Measurements from ENCODE around the gene MAD1L1.
A peak's percentile ranks its signal among the peaks of the same experiment; 100 is the strongest.

The MAD1L1 gene

DNA sequence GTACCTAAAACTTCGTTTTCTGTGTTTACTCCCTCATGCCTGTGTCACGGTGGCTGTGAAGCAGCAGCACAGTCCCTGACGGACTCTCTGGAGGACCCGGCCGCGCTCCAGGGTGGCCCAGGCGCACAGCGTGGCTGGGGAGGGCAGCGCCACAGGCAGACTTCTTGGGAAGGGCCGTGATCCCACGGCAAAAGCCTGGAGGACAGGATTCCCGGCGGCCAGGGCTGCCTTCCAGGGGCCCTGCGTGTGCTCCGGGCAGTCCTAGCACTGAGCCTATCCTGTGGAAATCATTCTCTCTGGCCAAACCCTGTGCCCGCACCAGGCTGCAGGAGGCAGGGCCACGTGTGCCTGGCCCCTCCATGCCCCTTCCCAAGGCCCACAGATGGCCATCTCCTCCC lies 244.2 kb downstream of the MAD1L1 start:
- Histone ChIP-seq H3K27me3 (ENCODE audit: insufficient read depth, low read length) (no peaks in the 10 kb centered on the region), H3K27ac (ENCODE audit: low read depth, low read length) (no peak overlapping the region), H3K4me1 (ENCODE audit: insufficient read depth, low read length) (no peaks in the 10 kb centered on the region), H3K4me3 (ENCODE audit: low read length) (no peak overlapping the region), H3K9me3 (ENCODE audit: insufficient read depth, low read depth, low read length) (no peaks in the 10 kb centered on the region), H3K36me3 (ENCODE audit: insufficient read depth, low read length) (no peaks in the 10 kb centered on the region), H3K9ac (ENCODE audit: low read depth, low read length) (no peak overlapping the region)
- 96% methylated on average over 17 of the region's 17 CpGs for WGBS

DNA sequence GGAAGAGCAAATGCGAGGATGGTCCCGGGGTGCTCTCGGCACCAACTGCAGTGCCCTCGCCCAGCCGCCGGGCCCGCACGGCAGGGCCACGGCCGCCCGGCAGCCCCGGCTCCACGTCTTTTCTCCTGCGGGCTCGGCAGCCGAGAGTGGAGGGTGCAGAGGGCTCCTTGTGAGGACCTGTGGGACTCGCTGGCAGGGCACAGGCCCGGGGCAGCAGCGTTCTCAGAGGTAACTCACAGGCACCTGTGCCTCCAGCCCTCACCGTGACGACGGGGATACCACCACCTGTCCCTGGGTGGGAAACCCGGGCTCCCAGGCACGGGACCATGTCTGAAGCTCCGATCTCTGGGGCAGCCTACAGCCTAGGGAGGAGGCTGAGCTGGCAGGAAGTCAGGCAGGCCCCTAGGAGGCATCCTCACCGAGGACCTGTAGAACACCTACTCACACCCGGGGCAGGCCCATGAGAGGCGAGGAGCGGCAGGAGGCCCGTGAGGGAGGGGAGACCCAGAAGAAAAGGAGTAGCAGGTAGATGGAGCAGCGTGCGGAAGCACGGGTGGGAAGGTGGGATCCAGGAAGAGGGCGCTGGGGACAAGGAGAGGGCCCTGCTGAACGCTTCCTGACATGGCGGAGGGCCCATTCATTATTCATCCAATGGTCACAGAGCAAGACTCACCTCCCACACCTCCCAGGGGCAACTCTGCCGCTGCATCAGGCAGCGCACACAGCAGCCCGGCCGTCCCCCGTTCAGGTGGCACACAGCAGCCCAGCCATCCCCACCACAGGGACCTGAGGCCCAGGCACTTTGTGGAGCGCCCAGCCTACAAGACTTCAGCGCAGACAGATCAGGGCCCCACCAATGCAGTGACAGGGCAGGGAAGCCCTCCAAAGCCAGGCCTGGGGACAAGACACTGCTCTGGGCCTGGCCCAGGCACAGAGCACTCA lies 244.9 kb downstream of the MAD1L1 start:
- WGBS = 93% methylated on average over 43 of the region's 43 CpGs

DNA sequence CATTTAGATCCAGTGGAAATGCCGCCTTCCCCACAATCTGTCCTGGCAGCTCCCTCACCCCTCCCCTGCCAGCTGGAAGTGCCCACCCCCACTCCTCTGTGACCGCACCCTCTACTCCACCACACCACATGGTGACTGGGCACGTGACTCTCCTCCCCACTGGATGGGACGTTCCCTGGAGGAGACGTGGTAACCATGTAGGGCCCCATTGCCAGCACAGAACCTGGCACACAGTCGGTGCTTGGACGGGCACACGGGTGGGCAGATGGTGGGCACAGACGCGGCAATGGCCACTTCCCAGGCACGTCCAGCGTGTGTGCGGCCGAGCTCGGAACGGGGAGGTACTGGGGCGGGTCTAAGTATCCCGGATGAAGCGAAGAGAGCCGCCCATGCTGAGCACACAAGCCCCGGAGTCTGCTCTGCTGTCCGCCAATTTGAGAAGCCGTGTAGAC lies 245.6 kb downstream of the MAD1L1 start:
- H3K4me3 ChIP-seq (ENCODE audit: low read length) = no peak overlapping the region
- H3K27me3 ChIP-seq (ENCODE audit: insufficient read depth, low read length) = no peaks in the 10 kb centered on the region
- H3K9ac ChIP-seq (ENCODE audit: low read depth, low read length) = no peak overlapping the region
- H3K4me1 ChIP-seq (ENCODE audit: insufficient read depth, low read length) = no peaks in the 10 kb centered on the region
- H3K9me3 ChIP-seq (ENCODE audit: insufficient read depth, low read depth, low read length) = no peaks in the 10 kb centered on the region
- no peaks in the 10 kb centered on the region for H3K36me3 ChIP-seq (ENCODE audit: insufficient read depth, low read length)
- WGBS = 95% methylated on average over 23 of the region's 23 CpGs
- H3K27ac ChIP-seq (ENCODE audit: low read depth, low read length) = no peak overlapping the region

More for the DNA sequence above, 244.9 kb downstream of the MAD1L1 start:
- peak overlapping the region; percentile 23; the same call in 1 of the 2 replicates for H3K27ac ChIP-seq (ENCODE audit: low read depth, low read length)
- H3K9ac ChIP-seq (ENCODE audit: low read depth, low read length) = no peak overlapping the region
- no peak overlapping the region for H3K4me3 ChIP-seq (ENCODE audit: low read length)
- no peaks in the 10 kb centered on the region for H3K36me3 ChIP-seq (ENCODE audit: insufficient read depth, low read length)
- H3K9me3 ChIP-seq (ENCODE audit: insufficient read depth, low read depth, low read length) = no peaks in the 10 kb centered on the region
- H3K4me1 ChIP-seq (ENCODE audit: insufficient read depth, low read length) = no peaks in the 10 kb centered on the region
- no peaks in the 10 kb centered on the region for H3K27me3 ChIP-seq (ENCODE audit: insufficient read depth, low read length)

DNA sequence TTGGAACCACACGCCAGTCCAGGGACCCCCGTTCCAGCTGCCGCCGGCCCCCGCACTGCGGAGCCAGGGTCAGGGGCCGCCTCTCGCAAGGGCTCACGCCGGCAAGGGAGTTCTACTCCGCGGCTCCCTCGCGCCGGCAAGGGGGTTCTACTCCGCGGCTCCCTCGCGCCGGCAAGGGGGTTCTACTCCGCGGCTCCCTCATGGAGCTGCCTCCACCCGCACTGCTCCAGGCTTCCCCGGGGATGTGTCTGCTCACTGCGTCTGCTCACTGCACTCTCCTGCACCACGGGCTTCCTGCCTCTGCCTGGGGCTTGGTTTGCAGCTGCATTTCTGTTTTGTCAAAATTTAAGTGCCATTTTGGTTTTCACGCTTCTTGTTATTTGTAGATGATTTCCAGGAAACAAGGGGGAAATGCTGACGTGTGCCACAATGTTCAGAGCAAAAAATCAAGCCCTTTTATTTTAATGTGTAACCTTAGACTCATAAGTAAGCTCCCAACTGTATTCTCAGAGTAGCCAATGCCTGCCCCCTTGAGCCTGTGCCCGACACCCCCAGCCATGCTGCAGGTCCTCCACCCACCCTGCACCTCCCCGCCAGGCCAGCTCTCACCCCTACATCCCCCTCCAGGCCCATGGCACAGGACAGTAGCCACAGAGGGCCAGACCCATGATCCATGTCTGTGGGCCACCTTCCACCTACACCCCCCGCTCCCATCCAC lies 246.2 kb downstream of the MAD1L1 start:
- H3K4me1 ChIP-seq (ENCODE audit: insufficient read depth, low read length) = no peaks in the 10 kb centered on the region
- no peaks in the 10 kb centered on the region for H3K36me3 ChIP-seq (ENCODE audit: insufficient read depth, low read length)
- H3K27ac ChIP-seq (ENCODE audit: low read depth, low read length) = no peak overlapping the region
- no peaks in the 10 kb centered on the region for H3K27me3 ChIP-seq (ENCODE audit: insufficient read depth, low read length)
- no peak overlapping the region for H3K9ac ChIP-seq (ENCODE audit: low read depth, low read length)
- WGBS = 95% methylated on average over 31 of the region's 31 CpGs
- no peaks in the 10 kb centered on the region for H3K9me3 ChIP-seq (ENCODE audit: insufficient read depth, low read depth, low read length)
- H3K4me3 ChIP-seq (ENCODE audit: low read length) = no peak overlapping the region

DNA sequence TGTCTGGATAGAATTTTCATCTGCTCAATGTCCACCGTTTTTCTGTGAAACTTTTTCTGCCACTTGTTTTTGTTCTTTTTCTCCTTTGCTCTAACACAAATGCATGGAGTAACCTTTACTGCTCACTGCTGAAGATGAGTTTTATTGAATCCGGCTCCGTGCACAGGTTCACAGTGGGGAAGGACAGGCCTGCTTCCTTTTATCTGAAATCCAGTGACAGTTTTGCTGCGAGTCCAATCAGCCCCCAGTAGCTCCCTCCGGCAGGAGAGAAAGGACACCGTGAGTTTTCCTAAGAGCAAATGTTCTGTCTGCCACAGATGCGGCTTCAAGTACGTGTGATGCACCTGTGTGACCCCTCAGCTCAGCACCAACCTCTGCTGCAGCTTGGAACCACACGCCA lies 246.8 kb downstream of the MAD1L1 start:
- WGBS = 93% methylated on average over 9 of the region's 9 CpGs
- H3K27ac ChIP-seq (ENCODE audit: low read depth, low read length) = no peak overlapping the region

DNA sequence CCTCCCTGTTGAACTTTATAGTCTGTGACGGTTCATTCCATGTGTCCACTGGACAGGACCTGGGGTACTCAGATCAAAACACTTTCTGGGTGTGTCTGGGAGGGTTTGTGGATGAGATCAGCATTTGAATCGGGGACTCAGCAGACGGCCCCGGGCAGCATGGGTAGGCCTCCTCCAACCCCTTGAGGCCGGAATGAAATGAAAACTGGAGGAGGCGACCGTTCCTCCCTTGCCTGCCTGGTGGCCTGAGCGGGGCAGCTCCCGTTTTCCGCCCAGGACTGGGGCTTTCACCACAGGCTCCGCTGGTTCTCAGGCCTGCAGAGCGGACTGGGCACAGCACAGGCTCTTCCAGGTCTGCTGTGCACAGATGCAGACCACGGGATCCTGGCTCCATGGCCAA lies 247.7 kb downstream of the MAD1L1 start:
- Histone ChIP-seq H3K4me1 (ENCODE audit: insufficient read depth, low read length) (no peaks in the 10 kb centered on the region), H3K9ac (ENCODE audit: low read depth, low read length) (no peak overlapping the region), H3K27ac (ENCODE audit: low read depth, low read length) (no peak overlapping the region), H3K9me3 (ENCODE audit: insufficient read depth, low read depth, low read length) (no peaks in the 10 kb centered on the region), H3K27me3 (ENCODE audit: insufficient read depth, low read length) (no peaks in the 10 kb centered on the region), H3K36me3 (ENCODE audit: insufficient read depth, low read length) (no peaks in the 10 kb centered on the region), H3K4me3 (ENCODE audit: low read length) (no peak overlapping the region)
- 87% methylated on average over 13 of the region's 13 CpGs for WGBS

More for the DNA sequence above, 246.8 kb downstream of the MAD1L1 start:
- Histone ChIP-seq H3K36me3 (ENCODE audit: insufficient read depth, low read length) (no peaks in the 10 kb centered on the region), H3K4me1 (ENCODE audit: insufficient read depth, low read length) (no peaks in the 10 kb centered on the region), H3K9me3 (ENCODE audit: insufficient read depth, low read depth, low read length) (no peaks in the 10 kb centered on the region), H3K9ac (ENCODE audit: low read depth, low read length) (no peak overlapping the region), H3K4me3 (ENCODE audit: low read length) (no peak overlapping the region), H3K27me3 (ENCODE audit: insufficient read depth, low read length) (no peaks in the 10 kb centered on the region)

DNA sequence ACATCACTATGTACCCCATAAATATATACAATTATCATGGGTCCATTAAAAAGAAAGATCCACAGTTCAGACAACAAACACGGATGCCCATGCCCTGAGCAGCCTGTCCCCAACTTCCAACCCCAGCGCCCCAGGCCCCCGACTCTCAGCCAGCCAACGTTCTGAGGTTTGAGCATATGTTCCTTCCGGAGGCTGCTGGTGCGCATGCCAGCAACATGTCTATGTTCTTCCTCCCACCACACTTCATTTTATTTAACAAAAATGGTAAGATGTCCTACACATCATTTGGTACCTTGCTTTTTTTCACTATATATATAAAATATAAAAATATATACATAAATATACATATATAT lies 250.9 kb downstream of the MAD1L1 start:
- no peak overlapping the region for H3K27ac ChIP-seq (ENCODE audit: low read depth, low read length)
- peaks cover 9% of the 10 kb centered on the region for H3K9me3 ChIP-seq (ENCODE audit: insufficient read depth, low read depth, low read length)
- H3K4me1 ChIP-seq (ENCODE audit: insufficient read depth, low read length) = no peaks in the 10 kb centered on the region
- H3K4me3 ChIP-seq (ENCODE audit: low read length) = no peak overlapping the region
- WGBS = 91% methylated on average over 6 of the region's 6 CpGs
- H3K36me3 ChIP-seq (ENCODE audit: insufficient read depth, low read length) = peaks cover 16% of the 10 kb centered on the region; the same call in 1 of the 2 replicates
- H3K27me3 ChIP-seq (ENCODE audit: insufficient read depth, low read length) = no peaks in the 10 kb centered on the region
- no peak overlapping the region for H3K9ac ChIP-seq (ENCODE audit: low read depth, low read length)

DNA sequence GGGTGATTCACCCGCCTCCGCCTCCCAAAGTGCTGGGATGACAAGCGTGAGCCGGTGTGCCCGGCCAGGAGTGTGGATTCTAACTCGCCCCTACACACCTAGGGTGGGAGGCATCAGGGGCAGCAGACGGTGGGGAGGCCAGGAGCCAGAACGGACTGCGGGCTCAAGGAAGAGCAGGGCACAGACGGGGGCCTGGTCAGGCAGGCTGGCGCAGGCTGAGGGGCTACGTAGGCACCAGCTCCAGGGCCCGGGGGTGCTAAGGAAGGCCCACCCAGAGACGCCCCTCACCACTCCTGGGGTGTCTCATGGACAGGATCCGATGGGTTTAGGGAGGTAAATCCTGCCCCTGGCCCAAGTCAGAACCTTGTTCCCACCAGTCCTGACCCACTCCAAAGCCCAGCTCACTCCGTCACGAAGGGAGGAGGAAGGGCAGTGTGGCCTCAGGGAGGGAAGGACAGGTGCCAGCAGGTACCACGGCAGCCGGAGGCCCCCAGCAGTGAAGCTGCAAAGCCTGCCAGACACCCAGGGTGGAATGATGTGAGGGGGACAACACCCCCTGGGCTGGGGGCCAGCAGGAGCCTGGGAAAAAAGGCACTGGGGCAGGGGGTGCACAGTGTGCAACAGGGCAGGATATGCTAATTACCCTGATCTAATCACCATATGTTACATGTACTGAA lies 251.4 kb downstream of the MAD1L1 start:
- Histone ChIP-seq H3K9ac (ENCODE audit: low read depth, low read length) (no peak overlapping the region), H3K9me3 (ENCODE audit: insufficient read depth, low read depth, low read length) (peaks cover 9% of the 10 kb centered on the region), H3K4me1 (ENCODE audit: insufficient read depth, low read length) (no peaks in the 10 kb centered on the region), H3K27me3 (ENCODE audit: insufficient read depth, low read length) (no peaks in the 10 kb centered on the region), H3K27ac (ENCODE audit: low read depth, low read length) (no peak overlapping the region), H3K36me3 (ENCODE audit: insufficient read depth, low read length) (peaks cover 16% of the 10 kb centered on the region; the same call in 1 of the 2 replicates), H3K4me3 (ENCODE audit: low read length) (no peak overlapping the region)
- WGBS = 93% methylated on average over 19 of the region's 19 CpGs

DNA sequence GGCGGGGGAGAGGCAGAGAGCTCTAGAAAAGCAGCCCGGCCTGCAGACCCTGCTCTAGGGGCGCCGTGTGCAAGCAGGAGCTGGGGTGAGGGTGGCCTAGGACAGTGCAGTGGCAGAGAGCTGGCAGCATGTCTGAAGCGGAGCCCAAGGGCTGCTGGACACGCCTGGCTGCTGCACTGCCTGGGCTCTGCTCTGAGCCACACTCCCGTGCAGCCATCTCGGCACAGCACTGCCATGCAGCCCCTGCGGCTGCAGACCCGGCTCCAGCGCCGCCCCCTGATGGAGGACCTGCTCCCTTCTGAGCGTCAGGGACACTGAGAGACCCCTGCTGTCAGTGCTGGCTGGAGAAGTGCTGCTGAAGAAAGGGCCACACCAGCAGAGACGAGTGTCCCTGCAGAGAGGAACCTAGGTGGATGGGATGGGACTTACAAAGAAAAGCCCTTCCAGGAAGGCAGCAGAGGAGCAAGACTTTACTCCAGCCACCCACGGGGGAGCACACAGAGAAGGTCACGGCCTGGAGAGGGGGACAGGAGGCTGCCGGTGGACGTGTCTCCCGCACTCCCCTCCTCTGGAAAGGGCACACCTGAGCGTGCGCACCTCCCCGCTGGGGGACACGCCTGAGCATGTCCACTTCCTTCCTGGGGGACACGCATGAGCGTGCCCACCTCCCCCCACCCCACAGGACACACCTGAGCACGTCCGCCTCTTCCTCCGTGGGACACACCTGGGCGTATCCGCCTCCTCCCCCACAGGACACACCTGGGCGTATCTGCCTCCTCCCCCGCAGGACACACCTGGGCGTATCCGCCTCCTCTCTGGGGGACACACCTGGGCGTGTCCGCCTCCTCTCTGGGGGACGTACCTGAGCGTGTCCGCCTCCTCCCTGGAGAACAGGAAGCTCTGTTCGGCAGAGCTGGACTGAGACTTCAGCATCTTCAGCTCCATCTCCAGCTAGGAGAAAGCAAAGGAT lies 252.9 kb downstream of the MAD1L1 start:
- Histone ChIP-seq H3K4me1 (ENCODE audit: insufficient read depth, low read length) (no peaks in the 10 kb centered on the region), H3K9ac (ENCODE audit: low read depth, low read length) (peak overlapping the region; percentile 31; the same call in 1 of the 2 replicates), H3K36me3 (ENCODE audit: insufficient read depth, low read length) (peaks cover 22% of the 10 kb centered on the region), H3K4me3 (ENCODE audit: low read length) (no peak overlapping the region), H3K27me3 (ENCODE audit: insufficient read depth, low read length) (no peaks in the 10 kb centered on the region), H3K27ac (ENCODE audit: low read depth, low read length) (no peak overlapping the region), H3K9me3 (ENCODE audit: insufficient read depth, low read depth, low read length) (peaks cover 9% of the 10 kb centered on the region)
- 90% methylated on average over 40 of the region's 40 CpGs for WGBS

All from HUES64 (cell line).